ENCODE results near the gene SLC35F2. TPM values are rescaled to one million over a fixed set of nuclear protein-coding genes. Genes with fewer than 3 reads are reported as not detected.
A peak's percentile ranks its signal among the peaks of the same experiment; 100 is the strongest.

The SLC35F2 gene
- total and polyA plus RNA-seq, 2 of the 8 experiments (the other 6 are each of a cell fraction or from before 2014, with no cell fraction given): 15.1 to 29.7 TPM

DNA sequence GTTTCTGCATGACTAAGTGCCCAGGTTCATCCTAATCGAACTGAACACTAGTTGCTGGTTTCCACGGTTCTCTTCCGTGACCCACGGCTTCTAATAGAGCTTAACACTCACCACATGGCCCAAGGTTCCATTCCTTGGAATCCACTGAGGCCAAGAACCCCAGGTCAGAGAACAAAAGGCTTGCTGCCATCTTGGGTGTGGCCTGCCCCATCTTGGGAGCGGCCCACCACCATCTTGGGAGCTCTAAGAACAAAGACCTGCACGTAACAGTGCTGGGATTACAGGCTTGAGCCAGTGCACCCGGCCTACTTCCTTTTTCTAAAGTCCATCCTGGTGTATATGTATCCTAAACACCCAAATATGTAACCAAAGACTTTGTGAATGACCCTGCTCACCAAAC lies 68.8 kb downstream of the SLC35F2 start:
- Histone ChIP-seq H3K36me3 (ENCODE audit: control insufficient read depth in 2 of 4, insufficient read depth in 4 of 4, low read length in 3 of 4) (no peaks in the 10 kb centered on the region; a peak in 1 of 8 replicates), H2AK5ac (ENCODE audit: low read depth, low read length) (no peak overlapping the region), H2BK20ac (ENCODE audit: low read length) (no peak overlapping the region), H3K79me2 (ENCODE audit: control insufficient read depth in 1 of 2, insufficient read depth in 2 of 2, low read length in 2 of 2) (no peaks in the 10 kb centered on the region), H3K14ac (ENCODE audit: insufficient read length) (no peak overlapping the region), H2BK120ac (replicated peaks; ENCODE audit: low read depth, low read length) (no peak overlapping the region), H3K4ac (replicated peaks; ENCODE audit: insufficient read length, low read depth, low read length) (no peak overlapping the region), H4K5ac (ENCODE audit: insufficient read length, low read depth, low read length) (no peak overlapping the region), H3K27me3 (replicated peaks in 1 of 4; ENCODE audit: control insufficient read depth in 3 of 4, extremely low read depth in 1 of 4, insufficient read depth in 3 of 4, low read length in 3 of 4) (no peaks in the 10 kb centered on the region), H3K56ac (replicated peaks; ENCODE audit: insufficient read length, low read depth, low read length) (no peak overlapping the region), H2BK12ac (ENCODE audit: low read depth, low read length) (no peak overlapping the region), H2BK5ac (ENCODE audit: low read depth, low read length) (no peak overlapping the region), H3K9ac (replicated peaks in 1 of 4; ENCODE audit: extremely low read depth in 1 of 4, low read depth in 3 of 4, low read length in 3 of 4) (no peak overlapping the region), H3K4me2 (ENCODE audit: insufficient read depth in 1 of 2, low read depth in 2 of 2, low read length in 2 of 2) (no peak overlapping the region), H3K23me2 (ENCODE audit: low read depth, low read length) (no peaks in the 10 kb centered on the region), H3K9me3 (ENCODE audit: insufficient read depth in 2 of 2, low read depth in 1 of 2, low read length in 1 of 2) (no peaks in the 10 kb centered on the region), H3K79me1 (ENCODE audit: low read depth, low read length) (no peaks in the 10 kb centered on the region), H3K23ac (ENCODE audit: insufficient read length) (no peak overlapping the region), H3K18ac (ENCODE audit: extremely low read depth, low read length) (no peak overlapping the region), H3K4me1 (replicated peaks in 1 of 4; ENCODE audit: control insufficient read depth in 3 of 4, insufficient read depth in 4 of 4, low read length in 3 of 4) (peaks cover 0 to 3% (median 0%) of the 10 kb centered on the region in 4 experiments; a peak in 1 of 7 replicates), H4K20me1 (replicated peaks in 1 of 2; ENCODE audit: control insufficient read depth in 1 of 2, insufficient read depth in 2 of 2, low read length in 2 of 2) (no peaks in the 10 kb centered on the region), H3K27ac (ENCODE audit: low read depth, low read length) (no peak overlapping the region), H4K91ac (replicated peaks; ENCODE audit: insufficient read length, low read length) (no peak overlapping the region), H2AFZ (ENCODE audit: low read length) (no peak overlapping the region), H4K8ac (ENCODE audit: extremely low read depth, insufficient read depth, low read length) (no peak overlapping the region), H3K4me3 (ENCODE audit: extremely low read depth in 1 of 4, insufficient read depth in 2 of 4, low read depth in 3 of 4, low read length in 4 of 4) (no peak overlapping the region), H2BK15ac (ENCODE audit: low read length) (no peak overlapping the region)
- CTCF ChIA-PET (ENCODE audit: partially characterized antibody): interaction anchor here (0.5 to 2.9 kb wide), 6 partner anchors 10 to 227 kb away, joined by 3 to 9 read pairs (median 4); no protein-coding TSS in a partner anchor
- TF ChIP-seq EP300 (IDR thresholded peaks at IDR 0.05; ENCODE audit: borderline replicate concordance in 1 of 2, low read depth in 2 of 2, low read length in 2 of 2) (no peak), YY1 (IDR thresholded peaks at IDR 0.05; ENCODE audit: low read depth, low read length) (peak; percentile 65; the same call in 1 of the 2 replicates)
- DNase-seq (ENCODE audit: low read depth in 1 of 2, low spot score in 2 of 2) (no peak), FAIRE-seq (no peak)
- 87% methylated on average over 7 of the region's 7 CpGs; no CpG with 5 or more reads in 1 of the 2 experiments for WGBS, 2 experiments (ENCODE audit: extremely low coverage in 1 of 2, insufficient coverage in 1 of 2, insufficient read length in 1 of 2, insufficient replicate concordance in 2 of 2, low coverage in 1 of 2, low lambda C conversion rate in 2 of 2, missing lambda C conversion rate in 1 of 2)
- POLR2A ChIA-PET (ENCODE audit: partially characterized antibody): no interaction called here

All from H1 (cell line).